ENCODE results near the gene AHRR. TPM values are rescaled to one million over a fixed set of nuclear protein-coding genes. Genes with fewer than 3 reads are reported as not detected.

The AHRR gene
- total and polyA plus RNA-seq, 2 experiments from 2014 or later = 0.27 to 1.8 TPM

DNA sequence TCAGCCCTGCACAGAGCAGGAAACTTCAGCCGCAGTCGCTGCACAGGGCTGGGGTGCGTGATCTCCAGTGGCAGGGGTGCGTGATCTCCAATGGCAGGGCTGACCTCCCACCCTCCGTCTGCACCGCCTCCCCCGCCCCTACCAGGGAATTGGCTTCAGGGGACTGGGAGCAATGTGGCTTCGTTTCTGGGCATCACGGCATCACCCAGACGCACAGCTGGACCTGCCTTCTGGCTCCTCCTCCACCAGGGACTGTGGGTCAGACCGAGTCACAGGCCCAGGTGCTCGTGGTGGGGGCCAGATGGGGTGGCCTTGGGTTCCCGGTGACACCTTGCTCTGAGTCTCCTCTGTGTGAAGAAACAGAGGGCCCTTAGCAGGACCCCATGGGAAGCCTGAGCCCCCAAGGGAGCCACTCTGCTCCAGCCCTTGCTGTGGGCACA is 51.1 kb downstream of the AHRR start:
- Mint-ChIP-seq H3K27me3 (ENCODE audit: insufficient read depth, low read depth, poor library complexity) (peaks cover 16% of the 10 kb centered on the region), H3K9me3 (no peaks in the 10 kb centered on the region), H3K36me3 (ENCODE audit: low read depth) (no peaks in the 10 kb centered on the region), H3K4me1 (peaks cover 10% of the 10 kb centered on the region), H3K27ac (no peak overlapping the region), H3K4me3 (no peak overlapping the region)
- H3K4me3 ChIP-seq = no peak overlapping the region
- DNase-seq (ENCODE audit: low spot score) (no peak), ATAC-seq (no peak)
- TF ChIP-seq POLR2AphosphoS5 (IDR thresholded peaks at IDR 0.05; ENCODE audit: low read depth) (no peak), NANOG (IDR thresholded peaks at IDR 0.05; ENCODE audit: borderline replicate concordance) (no peak), EZH2phosphoT487 (IDR thresholded peaks at IDR 0.05; ENCODE audit: unreplicated experiment) (no peak), CREB1 (CRISPR knock-in tag; IDR thresholded peaks at IDR 0.05; ENCODE audit: low read depth) (no peak), ZNF114 (CRISPR knock-in tag; IDR thresholded peaks at IDR 0.05) (no peak), JUNB (IDR thresholded peaks at IDR 0.05; ENCODE audit: unreplicated experiment) (no peak), ZNF331 (CRISPR knock-in tag; IDR thresholded peaks at IDR 0.05; ENCODE audit: low read depth) (no peak), STAT1 (IDR thresholded peaks at IDR 0.05; ENCODE audit: unreplicated experiment) (no peak), EZH2 (IDR thresholded peaks at IDR 0.05; ENCODE audit: low read depth, unreplicated experiment) (no peak)
- TF ChIP-seq, protein P1, sequence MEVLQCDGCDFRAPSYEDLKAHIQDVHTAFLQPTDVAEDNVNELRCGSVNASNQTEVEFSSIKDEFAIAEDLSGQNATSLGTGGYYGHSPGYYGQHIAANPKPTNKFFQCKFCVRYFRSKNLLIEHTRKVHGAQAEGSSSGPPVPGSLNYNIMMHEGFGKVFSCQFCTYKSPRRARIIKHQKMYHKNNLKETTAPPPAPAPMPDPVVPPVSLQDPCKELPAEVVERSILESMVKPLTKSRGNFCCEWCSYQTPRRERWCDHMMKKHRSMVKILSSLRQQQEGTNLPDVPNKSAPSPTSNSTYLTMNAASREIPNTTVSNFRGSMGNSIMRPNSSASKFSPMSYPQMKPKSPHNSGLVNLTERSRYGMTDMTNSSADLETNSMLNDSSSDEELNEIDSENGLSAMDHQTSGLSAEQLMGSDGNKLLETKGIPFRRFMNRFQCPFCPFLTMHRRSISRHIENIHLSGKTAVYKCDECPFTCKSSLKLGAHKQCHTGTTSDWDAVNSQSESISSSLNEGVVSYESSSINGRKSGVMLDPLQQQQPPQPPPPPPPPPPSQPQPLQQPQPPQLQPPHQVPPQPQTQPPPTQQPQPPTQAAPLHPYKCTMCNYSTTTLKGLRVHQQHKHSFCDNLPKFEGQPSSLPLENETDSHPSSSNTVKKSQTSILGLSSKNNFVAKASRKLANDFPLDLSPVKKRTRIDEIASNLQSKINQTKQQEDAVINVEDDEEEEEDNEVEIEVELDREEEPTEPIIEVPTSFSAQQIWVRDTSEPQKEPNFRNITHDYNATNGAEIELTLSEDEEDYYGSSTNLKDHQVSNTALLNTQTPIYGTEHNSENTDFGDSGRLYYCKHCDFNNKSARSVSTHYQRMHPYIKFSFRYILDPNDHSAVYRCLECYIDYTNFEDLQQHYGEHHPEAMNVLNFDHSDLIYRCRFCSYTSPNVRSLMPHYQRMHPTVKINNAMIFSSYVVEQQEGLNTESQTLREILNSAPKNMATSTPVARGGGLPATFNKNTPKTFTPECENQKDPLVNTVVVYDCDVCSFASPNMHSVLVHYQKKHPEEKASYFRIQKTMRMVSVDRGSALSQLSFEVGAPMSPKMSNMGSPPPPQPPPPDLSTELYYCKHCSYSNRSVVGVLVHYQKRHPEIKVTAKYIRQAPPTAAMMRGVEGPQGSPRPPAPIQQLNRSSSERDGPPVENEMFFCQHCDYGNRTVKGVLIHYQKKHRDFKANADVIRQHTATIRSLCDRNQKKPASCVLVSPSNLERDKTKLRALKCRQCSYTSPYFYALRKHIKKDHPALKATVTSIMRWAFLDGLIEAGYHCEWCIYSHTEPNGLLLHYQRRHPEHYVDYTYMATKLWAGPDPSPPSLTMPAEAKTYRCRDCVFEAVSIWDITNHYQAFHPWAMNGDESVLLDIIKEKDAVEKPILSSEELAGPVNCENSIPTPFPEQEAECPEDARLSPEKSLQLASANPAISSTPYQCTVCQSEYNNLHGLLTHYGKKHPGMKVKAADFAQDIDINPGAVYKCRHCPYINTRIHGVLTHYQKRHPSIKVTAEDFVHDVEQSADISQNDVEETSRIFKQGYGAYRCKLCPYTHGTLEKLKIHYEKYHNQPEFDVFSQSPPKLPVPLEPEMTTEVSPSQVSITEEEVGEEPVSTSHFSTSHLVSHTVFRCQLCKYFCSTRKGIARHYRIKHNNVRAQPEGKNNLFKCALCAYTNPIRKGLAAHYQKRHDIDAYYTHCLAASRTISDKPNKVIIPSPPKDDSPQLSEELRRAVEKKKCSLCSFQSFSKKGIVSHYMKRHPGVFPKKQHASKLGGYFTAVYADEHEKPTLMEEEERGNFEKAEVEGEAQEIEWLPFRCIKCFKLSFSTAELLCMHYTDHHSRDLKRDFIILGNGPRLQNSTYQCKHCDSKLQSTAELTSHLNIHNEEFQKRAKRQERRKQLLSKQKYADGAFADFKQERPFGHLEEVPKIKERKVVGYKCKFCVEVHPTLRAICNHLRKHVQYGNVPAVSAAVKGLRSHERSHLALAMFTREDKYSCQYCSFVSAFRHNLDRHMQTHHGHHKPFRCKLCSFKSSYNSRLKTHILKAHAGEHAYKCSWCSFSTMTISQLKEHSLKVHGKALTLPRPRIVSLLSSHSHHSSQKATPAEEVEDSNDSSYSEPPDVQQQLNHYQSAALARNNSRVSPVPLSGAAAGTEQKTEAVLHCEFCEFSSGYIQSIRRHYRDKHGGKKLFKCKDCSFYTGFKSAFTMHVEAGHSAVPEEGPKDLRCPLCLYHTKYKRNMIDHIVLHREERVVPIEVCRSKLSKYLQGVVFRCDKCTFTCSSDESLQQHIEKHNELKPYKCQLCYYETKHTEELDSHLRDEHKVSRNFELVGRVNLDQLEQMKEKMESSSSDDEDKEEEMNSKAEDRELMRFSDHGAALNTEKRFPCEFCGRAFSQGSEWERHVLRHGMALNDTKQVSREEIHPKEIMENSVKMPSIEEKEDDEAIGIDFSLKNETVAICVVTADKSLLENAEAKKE (CRISPR knock-in tag; IDR thresholded peaks at IDR 0.05) = no peak
- TF ChIP-seq, protein P2, sequence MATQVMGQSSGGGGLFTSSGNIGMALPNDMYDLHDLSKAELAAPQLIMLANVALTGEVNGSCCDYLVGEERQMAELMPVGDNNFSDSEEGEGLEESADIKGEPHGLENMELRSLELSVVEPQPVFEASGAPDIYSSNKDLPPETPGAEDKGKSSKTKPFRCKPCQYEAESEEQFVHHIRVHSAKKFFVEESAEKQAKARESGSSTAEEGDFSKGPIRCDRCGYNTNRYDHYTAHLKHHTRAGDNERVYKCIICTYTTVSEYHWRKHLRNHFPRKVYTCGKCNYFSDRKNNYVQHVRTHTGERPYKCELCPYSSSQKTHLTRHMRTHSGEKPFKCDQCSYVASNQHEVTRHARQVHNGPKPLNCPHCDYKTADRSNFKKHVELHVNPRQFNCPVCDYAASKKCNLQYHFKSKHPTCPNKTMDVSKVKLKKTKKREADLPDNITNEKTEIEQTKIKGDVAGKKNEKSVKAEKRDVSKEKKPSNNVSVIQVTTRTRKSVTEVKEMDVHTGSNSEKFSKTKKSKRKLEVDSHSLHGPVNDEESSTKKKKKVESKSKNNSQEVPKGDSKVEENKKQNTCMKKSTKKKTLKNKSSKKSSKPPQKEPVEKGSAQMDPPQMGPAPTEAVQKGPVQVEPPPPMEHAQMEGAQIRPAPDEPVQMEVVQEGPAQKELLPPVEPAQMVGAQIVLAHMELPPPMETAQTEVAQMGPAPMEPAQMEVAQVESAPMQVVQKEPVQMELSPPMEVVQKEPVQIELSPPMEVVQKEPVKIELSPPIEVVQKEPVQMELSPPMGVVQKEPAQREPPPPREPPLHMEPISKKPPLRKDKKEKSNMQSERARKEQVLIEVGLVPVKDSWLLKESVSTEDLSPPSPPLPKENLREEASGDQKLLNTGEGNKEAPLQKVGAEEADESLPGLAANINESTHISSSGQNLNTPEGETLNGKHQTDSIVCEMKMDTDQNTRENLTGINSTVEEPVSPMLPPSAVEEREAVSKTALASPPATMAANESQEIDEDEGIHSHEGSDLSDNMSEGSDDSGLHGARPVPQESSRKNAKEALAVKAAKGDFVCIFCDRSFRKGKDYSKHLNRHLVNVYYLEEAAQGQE (IDR thresholded peaks at IDR 0.05; ENCODE audit: unreplicated experiment) = no peak
- TF ChIP-seq, protein P3, sequence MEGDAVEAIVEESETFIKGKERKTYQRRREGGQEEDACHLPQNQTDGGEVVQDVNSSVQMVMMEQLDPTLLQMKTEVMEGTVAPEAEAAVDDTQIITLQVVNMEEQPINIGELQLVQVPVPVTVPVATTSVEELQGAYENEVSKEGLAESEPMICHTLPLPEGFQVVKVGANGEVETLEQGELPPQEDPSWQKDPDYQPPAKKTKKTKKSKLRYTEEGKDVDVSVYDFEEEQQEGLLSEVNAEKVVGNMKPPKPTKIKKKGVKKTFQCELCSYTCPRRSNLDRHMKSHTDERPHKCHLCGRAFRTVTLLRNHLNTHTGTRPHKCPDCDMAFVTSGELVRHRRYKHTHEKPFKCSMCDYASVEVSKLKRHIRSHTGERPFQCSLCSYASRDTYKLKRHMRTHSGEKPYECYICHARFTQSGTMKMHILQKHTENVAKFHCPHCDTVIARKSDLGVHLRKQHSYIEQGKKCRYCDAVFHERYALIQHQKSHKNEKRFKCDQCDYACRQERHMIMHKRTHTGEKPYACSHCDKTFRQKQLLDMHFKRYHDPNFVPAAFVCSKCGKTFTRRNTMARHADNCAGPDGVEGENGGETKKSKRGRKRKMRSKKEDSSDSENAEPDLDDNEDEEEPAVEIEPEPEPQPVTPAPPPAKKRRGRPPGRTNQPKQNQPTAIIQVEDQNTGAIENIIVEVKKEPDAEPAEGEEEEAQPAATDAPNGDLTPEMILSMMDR (conservative IDR thresholded peaks at IDR 0.05; ENCODE audit: low read depth in 2 of 2) = no peak
- TF ChIP-seq, protein P4, sequence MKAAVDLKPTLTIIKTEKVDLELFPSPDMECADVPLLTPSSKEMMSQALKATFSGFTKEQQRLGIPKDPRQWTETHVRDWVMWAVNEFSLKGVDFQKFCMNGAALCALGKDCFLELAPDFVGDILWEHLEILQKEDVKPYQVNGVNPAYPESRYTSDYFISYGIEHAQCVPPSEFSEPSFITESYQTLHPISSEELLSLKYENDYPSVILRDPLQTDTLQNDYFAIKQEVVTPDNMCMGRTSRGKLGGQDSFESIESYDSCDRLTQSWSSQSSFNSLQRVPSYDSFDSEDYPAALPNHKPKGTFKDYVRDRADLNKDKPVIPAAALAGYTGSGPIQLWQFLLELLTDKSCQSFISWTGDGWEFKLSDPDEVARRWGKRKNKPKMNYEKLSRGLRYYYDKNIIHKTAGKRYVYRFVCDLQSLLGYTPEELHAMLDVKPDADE (IDR thresholded peaks at IDR 0.05) = no peak
- no peaks in the 10 kb centered on the region for H3F3A ChIP-seq (replicated peaks; ENCODE audit: low read depth)
- H3K27me3 ChIP-seq (ENCODE audit: insufficient read depth) = peaks cover 10% of the 10 kb centered on the region
- H3K36me3 ChIP-seq (ENCODE audit: insufficient read depth) = no peaks in the 10 kb centered on the region
- H4K20me1 ChIP-seq (replicated peaks; ENCODE audit: insufficient read depth) = no peaks in the 10 kb centered on the region
- no peak overlapping the region; the same call in 1 of the 2 replicates for H3K4me2 ChIP-seq
- H3K27ac ChIP-seq (ENCODE audit: low read depth) = no peak overlapping the region
- H3K79me2 ChIP-seq (replicated peaks; ENCODE audit: insufficient read depth) = no peaks in the 10 kb centered on the region
- no peaks in the 10 kb centered on the region for H3K4me1 ChIP-seq (ENCODE audit: insufficient read depth)
- no peaks in the 10 kb centered on the region for H3K9me2 ChIP-seq (ENCODE audit: insufficient read depth)
- H2AFZ ChIP-seq = no peak overlapping the region; the same call in 1 of the 2 replicates
